H1 (cell line): ENCODE measurements around the gene CTNND2. TPM values are rescaled to one million over a fixed set of nuclear protein-coding genes. Genes with fewer than 3 reads are reported as not detected.

ENCODE experiments used
- CTCF ChIA-PET: fragments of 300-600 bp; sonication (Branson Sonifier 250); formaldehyde crosslinking; loops from one replicate; lab custom pipeline; 2021; ENCODE audit not compliant: partially characterized antibody; lab: Charles Lee
- POLR2A ChIA-PET: fragments of 300-600 bp; sonication (Branson Sonifier 250); formaldehyde crosslinking; loops from one replicate; lab custom pipeline; 2021; ENCODE audit warnings: inconsistent platforms; ENCODE audit not compliant: partially characterized antibody; lab: Charles Lee
- DNase-seq, 2 experiments: peaks; one replicate each; pipeline versions ENCODE4 v3.0.0 to v3.0.0-alpha.2; 2010 to 2022; ENCODE audit warnings: low spot score in 2 of 2, low read depth in 1 of 2, mixed read lengths in 1 of 2
- FAIRE-seq: peaks from 2 replicates; lab custom pipeline; 2011; peaks lifted over from hg19 to GRCh38; lab: Jason Lieb, UNC
- H2AFZ ChIP-seq: 2 replicates; pipeline ENCODE4 v1.8.1; 2012; ENCODE audit warnings: low read length, inconsistent platforms
- H2AK5ac ChIP-seq: 2 replicates; pipeline ENCODE4 v1.6.1; 2013; ENCODE audit warnings: low read depth, low read length
- H2BK120ac ChIP-seq: replicated peaks from 2 replicates; pipeline ENCODE3; 2013; ENCODE audit warnings: low read depth, low read length, inconsistent platforms
- H2BK12ac ChIP-seq: 2 replicates; pipeline ENCODE4 v1.6.1; 2013; ENCODE audit warnings: low read depth, low read length
- H2BK15ac ChIP-seq: 2 replicates; pipeline ENCODE4 v1.6.1; 2013; ENCODE audit warnings: low read length
- H2BK20ac ChIP-seq: 2 replicates; pipeline ENCODE4 v1.6.1; 2013; ENCODE audit warnings: low read length
- H2BK5ac ChIP-seq: 2 replicates; pipeline ENCODE4 v1.6.1; 2013; ENCODE audit warnings: low read depth, low read length
- H3K14ac ChIP-seq: 2 replicates; pipeline ENCODE4 v1.6.1; 2013; ENCODE audit warnings: inconsistent platforms; ENCODE audit not compliant: insufficient read length
- H3K18ac ChIP-seq: 2 replicates; pipeline ENCODE4 v1.6.1; 2013; ENCODE audit warnings: low read length; ENCODE audit errors: extremely low read depth
- H3K23ac ChIP-seq: 2 replicates; pipeline ENCODE4 v1.6.1; 2013; ENCODE audit warnings: inconsistent platforms; ENCODE audit not compliant: insufficient read length
- H3K23me2 ChIP-seq: 2 replicates; pipeline ENCODE4 v1.6.1; 2013; ENCODE audit warnings: low read depth, low read length
- H3K27ac ChIP-seq: 2 replicates; pipeline ENCODE4 v1.6.1; 2011; ENCODE audit warnings: low read depth, low read length, inconsistent platforms
- H3K27me3 ChIP-seq, 4 experiments: replicated peaks in 1 of 4; 1 replicate in 1 of 4; 2 replicates in 3 of 4; pipeline versions ENCODE4 v1.6.1 to v1.8.1; 2011 to 2013; ENCODE audit warnings: low read length in 3 of 4, mild to moderate bottlenecking in 3 of 4, inconsistent platforms in 2 of 4, mixed read lengths in 2 of 4, moderate library complexity in 1 of 4; ENCODE audit not compliant: control insufficient read depth in 3 of 4, insufficient read depth in 3 of 4; ENCODE audit errors: extremely low read depth in 1 of 4
- H3K36me3 ChIP-seq, 4 experiments: 2 replicates each; pipeline versions ENCODE4 v1.6.1 to v1.8.1; 2011 to 2013; ENCODE audit warnings: mild to moderate bottlenecking in 4 of 4, low read length in 3 of 4, moderate library complexity in 2 of 4, control low read depth in 1 of 4, inconsistent platforms in 1 of 4; ENCODE audit not compliant: insufficient read depth in 4 of 4, control insufficient read depth in 2 of 4
- H3K4ac ChIP-seq: replicated peaks from 2 replicates; pipeline ENCODE3; 2013; ENCODE audit warnings: low read length, low read depth, mixed read lengths, inconsistent platforms; ENCODE audit not compliant: insufficient read length
- H3K4me1 ChIP-seq, 4 experiments: replicated peaks in 1 of 4; 1 replicate in 1 of 4; 2 replicates in 3 of 4; pipeline versions ENCODE4 v1.6.1 to v1.8.1; 2011 to 2013; ENCODE audit warnings: low read length in 3 of 4, inconsistent platforms in 2 of 4, mixed read lengths in 1 of 4; ENCODE audit not compliant: insufficient read depth in 4 of 4, control insufficient read depth in 3 of 4
- H3K4me2 ChIP-seq, 2 experiments: 2 replicates each; pipeline versions ENCODE4 v1.6.1 to v1.8.1; 2011 to 2013; ENCODE audit warnings: low read depth in 2 of 2, low read length in 2 of 2, control low read depth in 1 of 2, inconsistent platforms in 1 of 2, mild to moderate bottlenecking in 1 of 2; ENCODE audit not compliant: insufficient read depth in 1 of 2
- H3K4me3 ChIP-seq, 4 experiments: fragments of 200-600, 300-600 bp in 1 of 4; sonication (generic), shearing (Covaris generic), sonication (Bioruptor Twin) in 1 of 4; 2 replicates each; pipeline versions ENCODE4 v1.5.1 to v1.8.1; 2011 to 2016; ENCODE audit warnings: low read length in 4 of 4, low read depth in 3 of 4, control low read depth in 2 of 4, inconsistent platforms in 2 of 4, mild to moderate bottlenecking in 2 of 4, mixed read lengths in 1 of 4, moderate library complexity in 1 of 4; ENCODE audit not compliant: insufficient read depth in 2 of 4; ENCODE audit errors: extremely low read depth in 1 of 4
- H3K56ac ChIP-seq: replicated peaks from 2 replicates; pipeline ENCODE3; 2013; ENCODE audit warnings: low read depth, mild to moderate bottlenecking, mixed read lengths, low read length, inconsistent platforms; ENCODE audit not compliant: insufficient read length
- H3K79me1 ChIP-seq: 2 replicates; pipeline ENCODE4 v1.6.1; 2013; ENCODE audit warnings: low read depth, low read length, control low read depth
- H3K79me2 ChIP-seq, 2 experiments: 2 replicates each; pipeline versions ENCODE4 v1.6.1 to v1.8.1; 2012 to 2013; ENCODE audit warnings: low read length in 2 of 2, mild to moderate bottlenecking in 2 of 2, inconsistent platforms in 1 of 2; ENCODE audit not compliant: insufficient read depth in 2 of 2, control insufficient read depth in 1 of 2
- H3K9ac ChIP-seq, 4 experiments: replicated peaks in 1 of 4; 1 replicate in 1 of 4; 2 replicates in 3 of 4; pipeline versions ENCODE4 v1.6.1 to v1.8.1; 2011 to 2013; ENCODE audit warnings: low read depth in 3 of 4, low read length in 3 of 4, control low read depth in 2 of 4, mild to moderate bottlenecking in 2 of 4, moderate library complexity in 2 of 4, inconsistent platforms in 1 of 4; ENCODE audit errors: extremely low read depth in 1 of 4
- H3K9me3 ChIP-seq, 2 experiments: 2 replicates each; pipeline versions ENCODE4 v1.6.1 to v1.8.1; 2012 to 2013; ENCODE audit warnings: mild to moderate bottlenecking in 2 of 2, moderate library complexity in 2 of 2, control low read depth in 1 of 2, inconsistent platforms in 1 of 2, low read depth in 1 of 2, low read length in 1 of 2, mixed read lengths in 1 of 2; ENCODE audit not compliant: insufficient read depth in 2 of 2
- H4K20me1 ChIP-seq, 2 experiments: replicated peaks in 1 of 2; 2 replicates each; pipeline versions ENCODE3 to v1.8.1; 2011 to 2013; ENCODE audit warnings: inconsistent platforms in 2 of 2, low read length in 2 of 2, mild to moderate bottlenecking in 1 of 2; ENCODE audit not compliant: insufficient read depth in 2 of 2, control insufficient read depth in 1 of 2
- H4K5ac ChIP-seq: 2 replicates; pipeline ENCODE4 v1.6.1; 2013; ENCODE audit warnings: low read length, low read depth, mixed read lengths, inconsistent platforms; ENCODE audit not compliant: insufficient read length
- H4K8ac ChIP-seq: 2 replicates; pipeline ENCODE4 v1.8.0; 2013; ENCODE audit warnings: mild to moderate bottlenecking, moderate library complexity, low read length, inconsistent platforms; ENCODE audit not compliant: insufficient read depth; ENCODE audit errors: extremely low read depth
- H4K91ac ChIP-seq: replicated peaks from 2 replicates; pipeline ENCODE3; 2013; ENCODE audit warnings: low read length, mixed read lengths, inconsistent platforms; ENCODE audit not compliant: insufficient read length
- BRCA1 ChIP-seq: IDR thresholded peaks from 2 replicates; pipeline ENCODE4 v1.6.1; 2012; ENCODE audit warnings: low read depth, low read length, improper control_type of control experiment
- CEBPB ChIP-seq: IDR thresholded peaks from 2 replicates; pipeline ENCODE4 v1.6.1; 2012; ENCODE audit warnings: low read depth, low read length
- TCF12 ChIP-seq: IDR thresholded peaks from 2 replicates; pipeline ENCODE4 v1.6.1; 2011; ENCODE audit warnings: low read depth, mild to moderate bottlenecking, low read length
- USF2 ChIP-seq: IDR thresholded peaks from 2 replicates; pipeline ENCODE4 v1.6.1; 2011; ENCODE audit warnings: low read length, improper control_type of control experiment
- WGBS, 2 experiments: shearing (Covaris generic) in 1 of 2; methylation state at CpG; one replicate each; pipeline versions ENCODE4 v1.1.6 to v1.1.7; 2013 to 2015; ENCODE audit warnings: low lambda C conversion rate in 2 of 2, mixed read lengths in 2 of 2, inconsistent platforms in 1 of 2, low coverage in 1 of 2, missing lambda C conversion rate in 1 of 2; ENCODE audit not compliant: insufficient replicate concordance in 2 of 2, insufficient coverage in 1 of 2, insufficient read length in 1 of 2; ENCODE audit errors: extremely low coverage in 1 of 2, missing lambda C conversion rate in 1 of 2; 5-methylcytosine and 5-hydroxymethylcytosine counted together
- polyA plus RNA-seq, 7 experiments: library from polyadenylated mRNA; depleted of rRNA in 3 of 7; stranded (reverse) in 5 of 7; unstranded in 2 of 7; fragments of >200 nt in 5 of 7; fragments of 200-250 nt in 2 of 7; gene quantifications; 1 replicate in 5 of 7; 2 replicates in 1 of 7; 4 replicates in 1 of 7; pipeline versions ENCODE4 v1.2.1 to v1.2.3, GENCODE V29; 2011 to 2013; ENCODE audit warnings: missing spikeins in 2 of 7, mixed read lengths in 2 of 7
- total RNA-seq: library from RNA; stranded (reverse); fragmentation: NEBNext Ultra II Directional; extraction: Animal tissue kit (Norgen Biotek cat#: 25700); gene quantifications from 2 replicates; pipeline ENCODE4 v1.2.1, GENCODE V29; 2021

The CTNND2 gene
- total and polyA plus RNA-seq, 2 of the 8 experiments (the other 6 are each of a cell fraction or from before 2014, with no cell fraction given): 7.4 to 14.2 TPM

GRCh38 chr5:11056560-11056959 lies 847.7 kb downstream of the CTNND2 start:
- Histone ChIP-seq H3K27ac (no peak overlapping the region), H2BK120ac (no peak overlapping the region), H3K4me1 (no peaks in the 10 kb centered on the region), H2AFZ (no peak overlapping the region), H4K91ac (no peak overlapping the region), H3K79me2 (no peaks in the 10 kb centered on the region), H3K23me2 (no peaks in the 10 kb centered on the region), H3K56ac (no peak overlapping the region), H3K9me3 (peaks cover 8 to 11% of the 10 kb centered on the region in 2 experiments; a peak in 2 of 4 replicates), H2BK15ac (no peak overlapping the region), H3K23ac (no peak overlapping the region), H3K4me2 (no peak overlapping the region), H3K18ac (no peak overlapping the region), H3K27me3 (peaks cover 0 to 2% (median 0%) of the 10 kb centered on the region in 4 experiments; a peak in 1 of 7 replicates), H2AK5ac (no peak overlapping the region), H2BK5ac (no peak overlapping the region), H3K14ac (no peak overlapping the region), H2BK12ac (no peak overlapping the region), H3K4ac (no peak overlapping the region), H3K4me3 (no peak overlapping the region), H3K9ac (no peak overlapping the region), H4K8ac (no peak overlapping the region), H3K36me3 (no peaks in the 10 kb centered on the region; a peak in 1 of 8 replicates), H2BK20ac (no peak overlapping the region), H3K79me1 (no peaks in the 10 kb centered on the region), H4K20me1 (no peaks in the 10 kb centered on the region), H4K5ac (no peak overlapping the region)
- WGBS, 2 experiments: 96% methylated on average over 2 of the region's 2 CpGs; no CpG with 5 or more reads in 1 of the 2 experiments
- no peak for FAIRE-seq
- no peak for DNase-seq
- CTCF ChIA-PET: interaction anchor here (1.3 kb wide), 2 partner anchors 9 to 10 kb away, joined by 3 to 5 read pairs; no protein-coding TSS in a partner anchor
- POLR2A ChIA-PET: no interaction called here
- TF ChIP-seq CEBPB (no peak), BRCA1 (no peak), USF2 (no peak), TCF12 (no peak)
